Epidermal melanocyte (primary cell): Measurements from ENCODE around the gene ST3GAL3.
A peak's percentile ranks its signal among the peaks of the same experiment; 100 is the strongest.

Experiments used
- DNase-seq: peaks from one replicate; pipeline ENCODE4 v3.0.0; 2011; ENCODE audit warnings: low spot score; ENCODE audit not compliant: insufficient read length

Gene ST3GAL3

DNA sequence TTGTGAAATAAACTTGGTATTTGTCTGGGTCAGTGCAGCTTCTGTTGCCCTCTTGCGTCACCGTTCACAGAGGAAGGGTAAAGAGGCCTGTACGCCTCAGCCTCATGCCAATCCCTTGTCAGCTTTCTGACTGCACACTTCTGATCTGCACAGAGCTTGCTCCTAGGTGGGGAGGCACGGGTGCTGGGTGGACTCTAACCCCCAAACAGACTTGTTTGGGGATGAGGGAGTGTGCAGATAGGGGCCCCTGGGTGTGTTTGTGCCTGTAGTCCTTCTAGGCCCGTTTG, 270.9 kb downstream of the ST3GAL3 start:
- no peak for DNase-seq

- peak; percentile 83 for DNase-seq
Observed at GRCh38 chr1:43978551-43979260, 271.4 kb downstream of the ST3GAL3 start, which contains the start of gene B4GALT2. TSS of gene B4GALT2 (plus strand) at chr1:43979210. CDS start at chr1:43981161, 1,951 bp downstream.

DNA sequence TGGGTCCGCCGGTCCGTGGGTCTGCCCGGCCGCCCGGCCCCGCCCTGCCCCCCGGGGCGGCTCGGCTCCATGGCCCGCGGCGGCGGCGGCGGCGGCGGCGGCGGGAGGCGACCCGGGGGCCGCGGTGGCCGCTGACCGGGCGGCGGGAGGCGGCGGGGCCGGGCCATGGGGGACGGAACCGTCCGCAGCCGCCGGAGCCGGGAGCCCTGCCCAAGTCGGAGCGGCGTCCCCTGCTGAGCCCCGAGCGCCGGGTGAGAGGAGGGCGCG, 271.9 kb downstream of the ST3GAL3 start:
- DNase-seq: no peak

DNA sequence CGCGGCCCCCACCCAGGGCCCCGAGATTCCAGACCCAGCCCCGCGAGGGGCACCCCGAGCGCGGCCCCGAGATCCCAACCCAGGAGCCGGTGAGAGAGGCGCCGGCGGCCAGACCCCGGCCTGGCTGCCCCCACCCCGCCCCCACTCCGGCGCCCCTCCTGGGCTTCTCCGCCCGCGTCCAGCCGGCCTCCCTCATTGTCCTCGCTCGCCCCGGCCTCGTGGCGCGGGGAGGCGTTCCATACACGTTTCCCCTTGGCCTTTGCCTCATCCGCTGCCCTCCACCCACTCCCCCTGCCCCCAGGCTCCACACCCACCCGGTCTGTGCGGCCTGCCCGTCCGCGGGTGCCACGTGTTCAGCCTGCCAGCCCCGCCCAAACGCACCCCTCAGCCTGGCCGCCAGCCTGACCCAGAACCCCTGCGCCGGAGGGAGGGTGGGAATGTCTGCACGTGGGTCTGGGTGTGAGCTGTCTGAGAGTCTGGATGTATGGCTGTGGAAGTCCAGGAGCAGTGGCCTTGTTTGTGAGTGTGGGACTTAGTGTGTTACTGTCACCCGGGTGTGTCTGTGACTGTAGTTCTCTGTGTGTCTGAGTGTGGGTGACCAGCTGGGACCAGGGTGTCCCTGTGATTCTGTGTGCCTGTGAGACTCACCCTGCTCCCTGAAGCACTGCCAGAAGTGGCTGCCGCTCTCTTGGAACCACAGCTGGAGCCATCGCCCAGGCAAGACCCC, 272.4 kb downstream of the ST3GAL3 start:
- DNase-seq: peak; percentile 63

GRCh38 chr1:43980255-43981134, 273.2 kb downstream of the ST3GAL3 start:
- no peak for DNase-seq
